PC-3 (cell line): Measurements from ENCODE around the gene DCDC2.

Experiments
- CTCF ChIP-seq: fragments of 300-600 bp; sonication (generic); conservative IDR thresholded peaks from 2 replicates; pipeline ENCODE4 v1.5.1; 2017; ENCODE audit warnings: antibody characterized with exemption, low read depth, mild to moderate bottlenecking, low read length
- EZH2phosphoT487 ChIP-seq: fragments of 300-600 bp; sonication (generic); IDR thresholded peaks from 2 replicates; pipeline ENCODE4 v1.6.1; 2018; ENCODE audit warnings: mild to moderate bottlenecking, antibody characterized with exemption, low read length, borderline replicate concordance

DNA sequence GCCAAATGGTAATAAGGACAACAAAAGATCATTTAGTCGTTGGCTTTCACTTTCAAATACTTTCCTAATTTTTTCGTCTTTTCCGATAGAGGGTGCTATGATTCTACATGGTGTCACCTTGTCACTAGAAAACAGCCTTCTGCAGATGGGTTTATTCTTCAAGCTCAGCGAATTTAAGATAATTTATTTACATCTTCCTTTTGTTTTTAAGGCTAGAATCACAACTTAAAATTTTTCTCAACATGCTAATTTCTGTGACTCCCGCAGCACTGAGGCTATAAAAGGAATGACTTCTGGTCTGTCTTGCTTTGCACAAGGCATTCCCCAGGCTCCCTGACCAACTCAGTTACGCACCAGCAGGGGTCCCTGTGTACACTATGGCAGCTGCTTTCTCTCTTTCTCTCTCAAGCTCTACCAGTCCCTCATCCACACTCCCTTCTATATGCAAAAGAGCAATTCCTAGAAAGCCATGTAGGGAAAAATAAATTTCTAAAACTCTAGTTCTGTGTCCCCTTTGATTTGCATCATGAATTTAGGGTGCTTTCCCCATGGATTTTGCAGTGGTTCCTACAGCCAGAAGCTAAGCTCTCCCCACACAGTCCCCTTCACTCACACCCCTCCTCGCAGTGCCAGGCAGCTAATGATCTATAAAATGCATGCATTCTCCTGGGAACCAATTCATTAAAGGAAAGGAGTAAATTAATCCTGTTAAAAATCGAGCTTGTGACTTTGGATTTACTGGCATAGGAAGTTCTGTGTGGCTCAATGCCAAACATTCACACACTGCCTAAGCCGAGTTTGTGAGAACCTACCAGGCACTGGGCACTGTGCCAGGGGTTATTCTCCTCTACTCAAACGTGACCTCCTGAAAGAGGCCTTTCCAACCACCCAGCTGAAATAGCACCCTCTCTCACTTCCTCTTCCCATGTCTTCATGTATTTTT is 74.5 kb downstream of the DCDC2 start:
- peak; percentile 97 for TF ChIP-seq CTCF
- TF ChIP-seq EZH2phosphoT487: no peak
